Measurements from ENCODE around the gene TMPRSS2.

Gene TMPRSS2

DNA sequence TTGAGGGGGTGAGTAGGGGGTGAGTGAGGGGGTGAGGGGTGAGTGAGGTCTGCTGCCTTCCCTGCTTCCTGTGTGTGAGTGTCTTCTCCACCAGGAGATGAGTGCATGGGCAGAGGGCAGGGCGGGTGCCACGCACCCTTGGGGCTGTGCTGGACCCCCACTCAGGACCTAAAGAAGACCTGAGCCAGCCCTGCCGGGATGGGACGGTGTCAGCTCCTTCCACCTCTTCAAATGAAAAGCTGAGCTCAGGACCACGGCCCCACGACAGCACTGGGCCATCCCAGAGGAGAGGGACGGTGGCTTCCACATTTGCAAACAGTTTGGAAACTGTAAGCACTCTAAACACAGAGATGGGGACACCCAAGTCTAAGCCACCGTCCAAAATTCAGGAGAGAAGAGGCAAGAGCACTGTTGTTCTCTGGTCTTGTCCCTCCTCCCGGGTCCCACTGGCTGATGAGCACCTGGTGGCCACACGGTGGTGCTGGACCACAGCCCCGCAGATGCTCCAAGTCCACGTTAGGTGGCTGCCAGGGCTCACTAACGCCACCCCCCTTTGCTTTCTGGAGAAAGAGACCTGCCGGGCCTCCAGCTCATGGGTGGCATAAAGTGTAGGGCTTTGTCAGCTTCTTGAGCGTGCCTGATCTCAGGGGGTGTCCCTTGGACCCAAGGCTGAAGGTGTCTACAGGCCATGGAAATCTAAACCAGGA lies 32.1 kb downstream of the TMPRSS2 start:
- DNase-seq = no peak

GRCh38 chr21:41472753-41473548 lies 35.0 kb downstream of the TMPRSS2 start:
- DNase-seq = no peak
- no peaks in the 10 kb centered on the region for H3K9me3 ChIP-seq
- peaks cover 0 to under 1% (median 0%) of the 10 kb centered on the region in 4 donors for H3K4me1 ChIP-seq
- no peak overlapping the region for H3K27ac ChIP-seq
- no peak overlapping the region for H3K4me3 ChIP-seq
- TF ChIP-seq CTCF (IDR thresholded peaks at IDR 0.05) = no peak
- intact Hi-C loops (cut with DNase I; ENCODE audit: low total_unique reads) = no loop called here
- H3K27me3 ChIP-seq = peaks cover 0 to 57% of the 10 kb centered on the region in 2 donors
- peaks cover 0 to 13% (median 0%) of the 10 kb centered on the region in 3 donors for H3K36me3 ChIP-seq

More for the DNA sequence above, 32.1 kb downstream of the TMPRSS2 start:
- Histone ChIP-seq H3K27ac (no peak overlapping the region), H3K4me1 (peaks cover 0 to 8% (median 0%) of the 10 kb centered on the region in 4 donors), H3K4me3 (no peak overlapping the region), H3K36me3 (peaks cover 0 to 6% (median 0%) of the 10 kb centered on the region in 3 donors), H3K9me3 (no peaks in the 10 kb centered on the region), H3K27me3 (peaks cover 0 to 58% of the 10 kb centered on the region in 2 donors)
- intact Hi-C loops (cut with DNase I; ENCODE audit: low total_unique reads) = no loop called here
- no peak for TF ChIP-seq CTCF (IDR thresholded peaks at IDR 0.05)

DNA sequence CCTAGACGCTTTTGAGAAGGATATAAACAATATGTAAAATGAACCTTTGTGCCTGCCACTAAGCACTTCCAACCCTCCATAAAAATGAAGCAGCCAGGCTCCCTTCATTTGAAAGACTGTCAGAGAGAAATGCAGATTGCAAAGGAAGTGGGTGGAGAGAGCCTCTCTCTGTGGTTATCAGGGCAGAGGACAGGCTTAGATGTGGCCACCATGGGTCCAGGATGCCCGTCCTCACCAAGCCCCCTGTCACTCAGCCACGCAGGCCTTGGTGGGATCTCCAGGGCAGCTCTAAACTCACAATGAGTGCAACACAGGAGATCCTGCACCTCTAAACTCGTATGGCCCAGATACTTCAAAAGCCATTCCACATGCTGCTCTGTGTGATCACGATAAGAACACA lies 37.9 kb downstream of the TMPRSS2 start:
- intact Hi-C loops (cut with DNase I; ENCODE audit: low total_unique reads) = no loop called here
- Histone ChIP-seq H3K4me1 (no peaks in the 10 kb centered on the region), H3K27ac (no peak overlapping the region), H3K9me3 (no peaks in the 10 kb centered on the region), H3K36me3 (peaks cover 0 to 21% (median 0%) of the 10 kb centered on the region in 3 donors), H3K27me3 (peaks cover 0 to 49% of the 10 kb centered on the region in 2 donors), H3K4me3 (no peak overlapping the region)
- TF ChIP-seq CTCF (IDR thresholded peaks at IDR 0.05) = no peak
- no peak for DNase-seq

GRCh38 chr21:41466024-41466820 lies 41.7 kb downstream of the TMPRSS2 start:
- Histone ChIP-seq H3K9me3 (no peaks in the 10 kb centered on the region), H3K36me3 (peaks cover 0 to 17% (median 0%) of the 10 kb centered on the region in 3 donors), H3K4me1 (no peaks in the 10 kb centered on the region), H3K27me3 (peaks cover 0 to 27% of the 10 kb centered on the region in 2 donors), H3K4me3 (no peak overlapping the region), H3K27ac (no peak overlapping the region)
- DNase-seq = peak in 1 of 2 donors; percentile 49
- intact Hi-C loops (cut with DNase I; ENCODE audit: low total_unique reads) = no loop called here
- TF ChIP-seq CTCF (IDR thresholded peaks at IDR 0.05) = no peak

GRCh38 chr21:41465176-41465781 lies 42.7 kb downstream of the TMPRSS2 start:
- Histone ChIP-seq H3K9me3 (no peaks in the 10 kb centered on the region), H3K4me3 (no peak overlapping the region), H3K4me1 (peaks cover 0 to 4% (median 0%) of the 10 kb centered on the region in 4 donors), H3K36me3 (peaks cover 0 to 14% (median 0%) of the 10 kb centered on the region in 3 donors), H3K27ac (no peak overlapping the region), H3K27me3 (peaks cover 0 to 24% of the 10 kb centered on the region in 2 donors)
- TF ChIP-seq CTCF (IDR thresholded peaks at IDR 0.05) = no peak
- no peak for DNase-seq
- intact Hi-C loops (cut with DNase I; ENCODE audit: low total_unique reads) = no loop called here
